Activated CD8-positive, alpha-beta memory T cell treated with anti-CD3 and anti-CD28 coated beads, Interleukin-2, amount 50 U/mL, for 1 hour (primary cell): Measurements from ENCODE around the gene SH3PXD2B.

Experiments used
- DNase-seq: peaks from one replicate; pipeline ENCODE4 v3.0.0-alpha.2; 2020; ENCODE audit errors: extremely low read depth

Gene SH3PXD2B

GRCh38 chr5:172454358-172455086 is at the start of gene SH3PXD2B:
Gene SH3PXD2B, minus strand, starts transcription at chr5:172454525. Its CDS starts 173 bp downstream, at chr5:172454352.
- no peak for DNase-seq

GRCh38 chr5:172502969-172503368 is 48.6 kb upstream of the SH3PXD2B start:
- DNase-seq, result no peak

- DNase-seq, result no peak
These were observed 48.1 kb upstream of the SH3PXD2B start for GRCh38 chr5:172502410-172502809.

- no peak for DNase-seq
These were observed 47.5 kb upstream of the SH3PXD2B start for GRCh38 chr5:172501708-172502320.

GRCh38 chr5:172499287-172499686 is 45.0 kb upstream of the SH3PXD2B start:
- no peak for DNase-seq

- no peak for DNase-seq
These were observed 44.3 kb upstream of the SH3PXD2B start for GRCh38 chr5:172498431-172499129.

GRCh38 chr5:172497591-172498255 is 43.4 kb upstream of the SH3PXD2B start:
- DNase-seq, result no peak

GRCh38 chr5:172496671-172497371 is 42.5 kb upstream of the SH3PXD2B start:
- no peak for DNase-seq

- DNase-seq, result no peak
These were observed 40.5 kb upstream of the SH3PXD2B start for GRCh38 chr5:172494630-172495505.

GRCh38 chr5:172493906-172494305 is 39.6 kb upstream of the SH3PXD2B start:
- no peak for DNase-seq

- no peak for DNase-seq
These were observed 39.1 kb upstream of the SH3PXD2B start for GRCh38 chr5:172493461-172493860.

GRCh38 chr5:172493002-172493401 is 38.7 kb upstream of the SH3PXD2B start:
- no peak for DNase-seq

- DNase-seq, result no peak
These were observed 37.9 kb upstream of the SH3PXD2B start for GRCh38 chr5:172492097-172492840.

- DNase-seq, result no peak
These were observed 37.2 kb upstream of the SH3PXD2B start for GRCh38 chr5:172491481-172491880.

GRCh38 chr5:172490514-172491461 is 36.5 kb upstream of the SH3PXD2B start:
- no peak for DNase-seq

GRCh38 chr5:172488221-172488620 is 33.9 kb upstream of the SH3PXD2B start:
- no peak for DNase-seq

- no peak for DNase-seq
These were observed 33.3 kb upstream of the SH3PXD2B start for GRCh38 chr5:172487671-172488070.

GRCh38 chr5:172486912-172487311 is 32.6 kb upstream of the SH3PXD2B start:
- DNase-seq, result no peak

GRCh38 chr5:172486451-172486850 is 32.1 kb upstream of the SH3PXD2B start:
- DNase-seq, result no peak
